NCI-H2081 treated with DMSO at 0.1 percent for 48 hours (cell line): ENCODE data around the gene SMIM29.
"Not testable (repeated sequence)": the region's sequence is repeated elsewhere in the genome, so short reads cannot be mapped to it uniquely, and the experiment has no call there.

ENCODE experiments used
- DNase-seq: peaks from one replicate; lab custom pipeline; 2025; lab: John Stamatoyannopoulos, UW

The SMIM29 gene

GRCh38 chr6:34267746-34268145, 18.9 kb upstream of the SMIM29 start:
- no peak for DNase-seq

DNA sequence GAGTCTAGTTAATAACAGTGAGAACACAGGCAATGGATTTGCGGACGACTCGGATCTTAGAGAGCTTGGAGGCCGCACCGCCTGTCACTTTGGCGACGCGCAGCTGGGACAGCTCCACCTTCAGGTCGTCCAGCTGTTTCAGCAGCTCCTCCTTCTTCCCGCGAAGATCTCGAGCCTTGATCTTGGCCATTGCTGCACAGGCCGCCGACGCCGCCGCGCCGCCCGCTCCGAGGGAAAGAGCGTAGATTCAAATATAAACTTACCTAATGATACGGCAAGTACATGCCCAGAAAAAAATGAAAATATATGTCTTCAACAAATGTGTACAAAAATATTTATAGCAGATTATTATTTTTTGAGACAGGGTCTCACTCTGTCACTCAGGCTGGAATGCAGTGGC, 14.7 kb upstream of the SMIM29 start:
- not testable (repeated sequence) for DNase-seq

- no peak for DNase-seq
Measured at GRCh38 chr6:34260576-34261267, 11.9 kb upstream of the SMIM29 start.

DNA sequence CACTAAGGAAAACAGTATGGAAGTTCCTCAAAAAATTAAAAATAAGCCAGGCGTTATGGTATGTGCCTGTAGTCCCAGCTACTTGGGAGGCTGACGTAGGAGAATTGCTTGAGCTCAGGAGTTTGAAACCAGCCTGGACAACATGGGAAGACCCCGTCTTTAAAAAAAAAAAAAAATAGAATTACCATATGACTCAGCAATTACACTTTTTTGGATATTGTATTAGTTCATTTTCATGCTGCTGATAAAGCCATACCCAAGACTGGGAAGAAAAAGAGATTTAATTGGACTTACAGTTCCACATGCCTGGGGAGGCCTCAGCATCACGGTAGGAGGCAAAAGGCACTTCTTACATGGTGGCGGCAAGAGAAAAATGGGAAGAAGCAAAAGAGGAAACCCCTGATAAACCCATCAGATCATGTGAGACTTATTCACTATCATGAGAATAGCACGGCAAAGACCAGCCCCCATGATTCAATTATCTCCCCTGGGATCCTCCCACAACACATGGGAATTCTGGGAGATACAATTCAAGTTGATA, 10.8 kb upstream of the SMIM29 start:
- no peak for DNase-seq

DNA sequence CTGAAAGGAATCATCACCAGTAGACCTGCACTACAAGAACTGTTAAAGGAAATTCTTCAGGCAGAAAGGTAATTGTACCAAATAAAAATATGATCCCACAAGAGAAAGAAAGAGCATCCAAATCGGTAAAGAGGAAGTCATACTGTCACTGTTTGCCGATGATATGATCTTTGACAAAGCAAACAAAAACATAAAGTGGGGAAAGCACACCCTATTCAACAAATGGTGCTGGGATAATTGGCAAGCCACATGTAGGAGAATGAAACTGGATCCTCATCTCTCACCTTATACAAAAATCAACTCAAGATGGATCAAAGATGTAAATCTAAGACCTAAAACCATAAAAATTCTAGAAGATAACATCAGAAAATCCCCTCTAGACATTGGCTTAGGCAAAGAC, 3.6 kb upstream of the SMIM29 start:
- not testable (repeated sequence) for DNase-seq

- no peak for DNase-seq
Measured at GRCh38 chr6:34249469-34250261, 859 bp upstream of the SMIM29 start.

DNA sequence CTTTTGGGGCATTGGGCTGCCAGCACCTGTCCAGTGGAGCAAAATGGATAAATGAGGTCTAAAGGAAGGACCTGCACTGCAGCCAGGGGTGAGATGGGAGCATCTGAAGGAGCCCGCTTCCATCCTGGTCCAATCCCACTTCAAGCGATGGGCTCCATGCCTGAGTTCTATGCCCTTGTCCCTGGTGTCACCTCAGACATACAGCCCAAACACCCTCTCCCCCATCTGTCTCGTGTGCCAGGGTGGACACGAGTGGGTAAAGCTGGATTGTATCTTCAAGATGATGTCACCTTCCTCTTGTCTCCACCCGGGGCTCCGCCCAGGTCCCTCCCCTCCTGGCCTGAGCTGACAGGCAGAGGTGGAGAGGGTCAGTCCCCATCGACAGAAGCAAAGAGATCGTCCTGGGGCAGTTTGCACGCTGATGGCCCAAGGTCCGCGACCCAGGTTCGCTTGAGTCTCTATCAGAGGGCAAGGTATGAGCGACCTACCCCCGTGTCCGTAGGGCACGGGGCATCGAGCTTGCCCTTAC, 544 bp downstream of the SMIM29 start:
- DNase-seq = no peak

GRCh38 chr6:34247481-34248197, 1.2 kb downstream of the SMIM29 start:
- no peak for DNase-seq

DNA sequence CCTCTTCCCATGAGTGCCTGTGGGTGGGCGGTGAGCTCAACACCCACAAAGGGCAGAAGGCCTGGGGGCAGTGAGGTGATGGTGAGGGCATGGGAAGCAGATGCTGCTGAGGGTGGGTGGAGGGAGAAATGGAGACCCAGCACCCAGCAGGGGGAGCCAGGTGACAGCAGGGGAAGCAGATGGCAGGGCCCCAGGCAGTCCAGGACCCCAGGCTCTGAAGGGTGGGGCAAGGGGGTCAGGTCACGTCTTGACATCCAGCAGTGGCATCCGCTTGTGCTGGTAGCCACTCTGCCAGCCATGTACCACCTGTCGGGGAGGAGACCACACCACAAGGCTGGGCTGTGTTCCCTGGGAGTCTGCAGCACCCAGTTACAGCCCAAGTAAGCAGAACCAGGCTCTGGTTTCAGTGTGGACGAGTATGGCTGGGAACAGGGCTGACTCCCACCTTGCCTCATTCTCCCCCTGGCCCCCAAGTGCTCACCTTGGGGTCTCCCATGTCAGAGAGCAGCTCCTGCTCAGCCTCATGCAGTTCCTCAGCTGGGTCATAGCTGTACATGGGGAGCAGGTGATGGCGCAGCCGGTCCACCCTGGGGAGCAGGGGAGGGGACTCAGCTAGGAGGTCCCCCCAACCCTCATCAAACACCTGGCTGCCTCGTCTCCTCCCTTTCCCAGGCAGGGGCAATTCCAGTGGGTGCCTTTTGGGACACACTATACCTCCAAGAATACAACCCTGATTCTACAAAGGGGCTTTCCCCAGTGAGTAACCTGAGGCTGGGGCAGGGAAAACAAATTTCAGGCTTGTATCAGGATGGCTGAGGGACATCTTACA, 2.0 kb downstream of the SMIM29 start:
- DNase-seq = no peak

DNA sequence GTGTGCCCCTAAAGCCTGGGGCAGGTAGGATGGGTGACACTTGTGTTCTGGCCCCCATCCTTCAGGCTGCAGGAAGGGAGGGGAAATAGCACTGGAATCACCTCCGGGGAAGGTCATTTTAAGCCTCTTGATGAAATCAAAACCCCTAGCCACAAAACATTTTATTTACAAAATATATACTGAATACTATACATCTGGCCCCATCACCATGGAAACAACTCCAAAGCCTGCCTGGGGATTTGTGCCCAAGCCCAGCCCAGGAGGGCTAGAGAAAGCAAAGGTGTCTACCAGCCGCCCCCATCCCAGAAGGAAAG, 2.6 kb downstream of the SMIM29 start:
- no peak for DNase-seq

- DNase-seq = not testable (repeated sequence)
Measured at GRCh38 chr6:34245761-34246140, 3.1 kb downstream of the SMIM29 start.

- DNase-seq = not testable (repeated sequence)
Measured at GRCh38 chr6:34245032-34245760, 3.6 kb downstream of the SMIM29 start.

GRCh38 chr6:34243901-34244884, 4.6 kb downstream of the SMIM29 start:
- DNase-seq = no peak

- no peak for DNase-seq
Measured at GRCh38 chr6:34243131-34243771, 5.6 kb downstream of the SMIM29 start.

DNA sequence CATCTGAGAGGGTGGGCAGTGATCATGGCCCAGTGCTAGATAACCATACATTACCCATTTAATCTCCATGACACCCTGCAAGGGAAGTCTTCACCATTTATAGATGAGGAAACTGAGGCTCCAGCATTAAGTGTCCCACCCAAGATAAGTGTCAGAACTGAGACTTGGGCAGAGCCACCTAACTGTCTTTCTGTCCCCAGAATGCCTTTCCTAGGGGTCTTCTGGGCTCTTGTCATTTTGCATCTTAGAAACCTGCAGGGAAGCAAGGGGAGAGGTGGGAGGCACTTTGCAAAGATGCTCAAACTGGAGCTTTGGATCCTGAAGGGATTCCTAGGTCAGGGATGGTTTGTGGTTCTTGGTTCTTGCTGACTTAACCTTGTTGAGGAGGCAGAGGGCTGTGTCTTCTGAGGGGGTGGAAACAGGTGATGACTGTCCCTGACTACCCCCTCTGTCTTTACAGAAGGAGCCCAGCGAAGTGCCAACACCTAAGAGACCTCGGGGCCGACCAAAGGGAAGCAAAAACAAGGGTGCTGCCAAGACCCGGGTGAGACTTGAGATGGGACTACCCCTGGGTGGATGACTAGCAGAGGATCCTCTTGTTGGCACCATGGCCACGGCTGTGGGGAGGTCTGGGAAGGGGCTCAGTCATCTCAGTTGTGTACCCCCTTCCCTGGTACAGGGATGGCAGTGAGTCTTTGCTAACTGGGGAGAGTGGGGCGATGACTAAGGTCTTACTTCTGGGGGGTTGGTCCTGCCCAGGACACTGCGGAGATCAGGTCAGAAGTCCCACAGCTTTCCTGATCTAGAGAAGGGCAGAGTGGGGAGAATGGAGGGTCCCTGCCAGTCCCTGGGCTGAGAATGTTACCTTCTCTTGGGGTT, 6.3 kb downstream of the SMIM29 start:
- DNase-seq = no peak

GRCh38 chr6:34241351-34242215, 7.2 kb downstream of the SMIM29 start:
- no peak for DNase-seq
